ENCODE data around the gene ACKR2. TPM values are rescaled to one million over a fixed set of nuclear protein-coding genes. Genes with fewer than 3 reads are reported as not detected.

ACKR2 gene
- total RNA-seq, 1 experiment from 2014 or later, result 0.76 TPM

- no peak for TF ChIP-seq RAD21 (IDR thresholded peaks at IDR 0.05; ENCODE audit: low read depth)
- no peak for TF ChIP-seq TCF7L2 (IDR thresholded peaks at IDR 0.05; ENCODE audit: borderline replicate concordance, extremely low read depth, insufficient read depth, insufficient read length)
- no peak for TF ChIP-seq FOSL1 (IDR thresholded peaks at IDR 0.05; ENCODE audit: low read depth)
- Histone ChIP-seq H3K4me1 (ENCODE audit: control insufficient read depth in 1 of 2, insufficient read depth in 2 of 2, low read length in 2 of 2) (no peaks in the 10 kb centered on the region), H3K4me2 (ENCODE audit: low read length) (no peak overlapping the region), H2AFZ (ENCODE audit: low read depth, low read length, poor library complexity, severe bottlenecking) (no peak overlapping the region), H3K9ac (ENCODE audit: low read length) (no peak overlapping the region), H3K27me3 (ENCODE audit: insufficient read depth, low read length) (no peaks in the 10 kb centered on the region), H4K20me1 (ENCODE audit: insufficient read depth) (no peaks in the 10 kb centered on the region), H3K9me3 (ENCODE audit: control insufficient read depth in 1 of 2, insufficient read depth in 1 of 2, low read depth in 1 of 2, low read length in 2 of 2) (no peaks in the 10 kb centered on the region), H3K36me3 (ENCODE audit: control insufficient read depth in 1 of 2, insufficient read depth in 2 of 2, low read length in 2 of 2) (no peaks in the 10 kb centered on the region), H3K4me3 (replicated peaks in 1 of 2; ENCODE audit: low read depth in 1 of 2, low read length in 2 of 2) (no peak overlapping the region), H3K79me2 (ENCODE audit: insufficient read depth, low read length) (no peaks in the 10 kb centered on the region), H3K9me2 (ENCODE audit: insufficient read depth) (no peaks in the 10 kb centered on the region), H3K27ac (ENCODE audit: low read depth, low read length) (no peak overlapping the region)
- intact Hi-C loops (cut with micrococcal nuclease), result no loop called here
- ATAC-seq, result no peak
- POLR2A ChIA-PET, result no interaction called here
- BruUV-seq (replicated peaks), result no TSS peak
- RAD21 ChIA-PET (ENCODE audit: low non-redundant PET in 1 of 2, low total read pairs in 2 of 2, uncharacterized antibody in 2 of 2, unreplicated experiment in 2 of 2), result no interaction called here
- CTCF ChIA-PET, result no interaction called here
- no peak for DNase-seq (ENCODE audit: low read depth, low spot score)
Observed at GRCh38 chr3:42864321-42864950, 55.2 kb downstream of the ACKR2 start.

- H3K79me2 ChIP-seq (ENCODE audit: insufficient read depth, low read length), result no peaks in the 10 kb centered on the region
- no peak overlapping the region for H3K27ac ChIP-seq (ENCODE audit: low read depth, low read length)
- no peaks in the 10 kb centered on the region for H3K9me2 ChIP-seq (ENCODE audit: insufficient read depth)
- ChIA-PET RAD21 (ENCODE audit: low non-redundant PET in 1 of 2, low total read pairs in 2 of 2, uncharacterized antibody in 2 of 2, unreplicated experiment in 2 of 2) (no interaction called here), CTCF (no interaction called here), POLR2A (no interaction called here)
- H2AFZ ChIP-seq (ENCODE audit: low read depth, low read length, poor library complexity, severe bottlenecking), result no peak overlapping the region
- H4K20me1 ChIP-seq (ENCODE audit: insufficient read depth), result no peaks in the 10 kb centered on the region
- no peaks in the 10 kb centered on the region for H3K4me1 ChIP-seq (ENCODE audit: control insufficient read depth in 1 of 2, insufficient read depth in 2 of 2, low read length in 2 of 2)
- intact Hi-C loops (cut with micrococcal nuclease), result no loop called here
- no peaks in the 10 kb centered on the region for H3K9me3 ChIP-seq (ENCODE audit: control insufficient read depth in 1 of 2, insufficient read depth in 1 of 2, low read depth in 1 of 2, low read length in 2 of 2)
- no peak overlapping the region for H3K9ac ChIP-seq (ENCODE audit: low read length)
- TF ChIP-seq ATF3 (IDR thresholded peaks at IDR 0.05), result no peak
- no peak for TF ChIP-seq ZNF274 (IDR thresholded peaks at IDR 0.05; ENCODE audit: low read depth, low read length)
- no peak for ATAC-seq
- H3K27me3 ChIP-seq (ENCODE audit: insufficient read depth, low read length), result no peaks in the 10 kb centered on the region
- BruUV-seq (replicated peaks), result no TSS peak
- no peaks in the 10 kb centered on the region for H3K36me3 ChIP-seq (ENCODE audit: control insufficient read depth in 1 of 2, insufficient read depth in 2 of 2, low read length in 2 of 2)
- no peak for DNase-seq (ENCODE audit: low read depth, low spot score)
- no peak overlapping the region for H3K4me2 ChIP-seq (ENCODE audit: low read length)
- H3K4me3 ChIP-seq (replicated peaks in 1 of 2; ENCODE audit: low read depth in 1 of 2, low read length in 2 of 2), result no peak overlapping the region
Observed at GRCh38 chr3:42865256-42865655, 56.0 kb downstream of the ACKR2 start.
